Activated CD4-positive, alpha-beta T cell treated with anti-CD3 and anti-CD28 coated beads, Interleukin-2, amount 10 ng/mL, durations not matched to agents 24 days and 14 days (primary cell): Measurements from ENCODE around the gene DHRS1. TPM values are rescaled to one million over a fixed set of nuclear protein-coding genes. Genes with fewer than 3 reads are reported as not detected.
A peak's percentile ranks its signal among the peaks of the same experiment; 100 is the strongest.

Experiments
- DNase-seq: peaks from one replicate; pipeline ENCODE4 v3.0.0; 2022
- H3K27ac Mint-ChIP-seq: one replicate; pipeline ENCODE4 v1.8.0; 2022; ENCODE audit warnings: mild to moderate bottlenecking, mixed read lengths
- H3K27me3 Mint-ChIP-seq: one replicate; pipeline ENCODE4 v1.8.0; 2022; ENCODE audit warnings: mixed read lengths
- H3K36me3 Mint-ChIP-seq: one replicate; pipeline ENCODE4 v1.8.0; 2022; ENCODE audit warnings: low read depth, mild to moderate bottlenecking, mixed read lengths
- H3K4me1 Mint-ChIP-seq: one replicate; pipeline ENCODE4 v1.8.0; 2021; ENCODE audit warnings: mixed read lengths
- H3K4me3 Mint-ChIP-seq: one replicate; pipeline ENCODE4 v1.8.0; 2022; ENCODE audit warnings: mild to moderate bottlenecking, moderate library complexity, mixed read lengths
- H3K9me3 Mint-ChIP-seq: one replicate; pipeline ENCODE4 v1.8.0; 2021; ENCODE audit warnings: mixed read lengths
- intact Hi-C: fragments of 100-400 bp; cut with micrococcal nuclease; formaldehyde crosslinking; loops from one replicate; pipeline ENCODE4 v1.15.1; 2023
- total RNA-seq: library from RNA; stranded (reverse); gene quantifications from 2 replicates; pipeline ENCODE4 v1.2.3, GENCODE V29; 2022

The DHRS1 gene
- total RNA-seq, 1 donor from 2014 or later, result 10.1 TPM

- H3K27ac Mint-ChIP-seq, result no peak overlapping the region
- no peak overlapping the region for H3K4me3 Mint-ChIP-seq
- DNase-seq, result no peak
- H3K36me3 Mint-ChIP-seq, result peaks cover 7% of the 10 kb centered on the region
- peaks cover 9% of the 10 kb centered on the region for H3K27me3 Mint-ChIP-seq
- intact Hi-C loops, result no loop called here
- peaks cover 16% of the 10 kb centered on the region for H3K4me1 Mint-ChIP-seq
- H3K9me3 Mint-ChIP-seq, result no peaks in the 10 kb centered on the region
Observed at GRCh38 chr14:24321212-24321975, 21.8 kb upstream of the DHRS1 start.

GRCh38 chr14:24317141-24317928 is 17.8 kb upstream of the DHRS1 start:
- intact Hi-C loops, result no loop called here
- peak overlapping the region; percentile 61 for H3K27ac Mint-ChIP-seq

GRCh38 chr14:24316597-24316950 is 17.0 kb upstream of the DHRS1 start:
- no peak for DNase-seq
- Mint-ChIP-seq H3K36me3 (peaks cover 22% of the 10 kb centered on the region), H3K4me3 (no peak overlapping the region), H3K27me3 (peaks cover 6% of the 10 kb centered on the region), H3K4me1 (peaks cover 53% of the 10 kb centered on the region), H3K27ac (no peak overlapping the region), H3K9me3 (no peaks in the 10 kb centered on the region)
- intact Hi-C loops, result no loop called here

More at GRCh38 chr14:24317141-24317928, 17.8 kb upstream of the DHRS1 start:
- peaks cover 20% of the 10 kb centered on the region for H3K36me3 Mint-ChIP-seq
- H3K4me1 Mint-ChIP-seq, result peaks cover 47% of the 10 kb centered on the region
- peaks cover 7% of the 10 kb centered on the region for H3K27me3 Mint-ChIP-seq
- no peak overlapping the region for H3K4me3 Mint-ChIP-seq
- H3K9me3 Mint-ChIP-seq, result no peaks in the 10 kb centered on the region
- DNase-seq, result no peak

- peaks cover 6% of the 10 kb centered on the region for H3K27me3 Mint-ChIP-seq
- H3K27ac Mint-ChIP-seq, result no peak overlapping the region
- H3K4me3 Mint-ChIP-seq, result no peak overlapping the region
- intact Hi-C loops, result no loop called here
- peaks cover 22% of the 10 kb centered on the region for H3K36me3 Mint-ChIP-seq
- DNase-seq, result no peak
- H3K4me1 Mint-ChIP-seq, result peaks cover 53% of the 10 kb centered on the region
- H3K9me3 Mint-ChIP-seq, result no peaks in the 10 kb centered on the region
Observed at GRCh38 chr14:24315807-24316596, 16.4 kb upstream of the DHRS1 start.

- peaks cover 55% of the 10 kb centered on the region for H3K4me1 Mint-ChIP-seq
- intact Hi-C loops, result no loop called here
- H3K27me3 Mint-ChIP-seq, result peaks cover 6% of the 10 kb centered on the region
- H3K9me3 Mint-ChIP-seq, result no peaks in the 10 kb centered on the region
- no peak for DNase-seq
- H3K36me3 Mint-ChIP-seq, result peaks cover 22% of the 10 kb centered on the region
- H3K27ac Mint-ChIP-seq, result peak overlapping the region; percentile 65
- peak overlapping the region; percentile 86 for H3K4me3 Mint-ChIP-seq
Observed at GRCh38 chr14:24315243-24315806, 15.7 kb upstream of the DHRS1 start.

GRCh38 chr14:24314377-24315193 is 15.0 kb upstream of the DHRS1 start:
- intact Hi-C loops, result no loop called here
- Mint-ChIP-seq H3K4me1 (peaks cover 62% of the 10 kb centered on the region), H3K9me3 (no peaks in the 10 kb centered on the region), H3K27ac (peak overlapping the region; percentile 81), H3K36me3 (peaks cover 28% of the 10 kb centered on the region), H3K4me3 (peak overlapping the region; percentile 86), H3K27me3 (peaks cover 2% of the 10 kb centered on the region)
- DNase-seq, result no peak

- no peaks in the 10 kb centered on the region for H3K9me3 Mint-ChIP-seq
- peaks cover 69% of the 10 kb centered on the region for H3K4me1 Mint-ChIP-seq
- H3K4me3 Mint-ChIP-seq, result peak overlapping the region; percentile 86
- peak overlapping the region; percentile 81 for H3K27ac Mint-ChIP-seq
- intact Hi-C loops, result no loop called here
- peaks cover 34% of the 10 kb centered on the region for H3K36me3 Mint-ChIP-seq
- no peak for DNase-seq
- H3K27me3 Mint-ChIP-seq, result no peaks in the 10 kb centered on the region
Observed at GRCh38 chr14:24313913-24314312, 14.3 kb upstream of the DHRS1 start.

GRCh38 chr14:24312736-24313507 is 13.3 kb upstream of the DHRS1 start:
- H3K27me3 Mint-ChIP-seq, result no peaks in the 10 kb centered on the region
- H3K9me3 Mint-ChIP-seq, result no peaks in the 10 kb centered on the region
- H3K36me3 Mint-ChIP-seq, result peaks cover 39% of the 10 kb centered on the region
- peak overlapping the region; percentile 81 for H3K27ac Mint-ChIP-seq
- intact Hi-C loops, result no loop called here
- peak; percentile 86 for DNase-seq
- H3K4me3 Mint-ChIP-seq, result peak overlapping the region; percentile 86
- peaks cover 74% of the 10 kb centered on the region for H3K4me1 Mint-ChIP-seq

GRCh38 chr14:24311837-24312615 is 12.4 kb upstream of the DHRS1 start:
- intact Hi-C loops, result loop anchor here (2.0 kb wide), 2 partner anchors 21 to 131 kb away; partner anchors contain the start of gene SDR39U1
- Mint-ChIP-seq H3K4me1 (peaks cover 72% of the 10 kb centered on the region), H3K36me3 (peaks cover 41% of the 10 kb centered on the region), H3K9me3 (no peaks in the 10 kb centered on the region), H3K27me3 (no peaks in the 10 kb centered on the region), H3K4me3 (peak overlapping the region; percentile 86), H3K27ac (peak overlapping the region; percentile 81)
- peak; percentile 64 for DNase-seq

- no peaks in the 10 kb centered on the region for H3K27me3 Mint-ChIP-seq
- peaks cover 68% of the 10 kb centered on the region for H3K4me1 Mint-ChIP-seq
- peaks cover 49% of the 10 kb centered on the region for H3K36me3 Mint-ChIP-seq
- peak; percentile 89 for DNase-seq
- intact Hi-C loops, result loop anchor here (2.0 kb wide), 2 partner anchors 22 to 132 kb away; partner anchors contain the start of gene SDR39U1
- peak within 1 kb of the TSS; percentile 86 for H3K4me3 Mint-ChIP-seq
- no peaks in the 10 kb centered on the region for H3K9me3 Mint-ChIP-seq
- H3K27ac Mint-ChIP-seq, result peak within 1 kb of the TSS; percentile 91
Observed at GRCh38 chr14:24310646-24311604, 11.3 kb upstream of the DHRS1 start, which contains the start of gene LTB4R. Gene LTB4R, plus strand, starts transcription at chr14:24311502. Its CDS starts 4,150 bp downstream, at chr14:24315652.

- H3K27ac Mint-ChIP-seq, result peak overlapping the region; percentile 91
- intact Hi-C loops, result loop anchor here (2.0 kb wide), 2 partner anchors 23 to 133 kb away; partner anchors contain the start of gene SDR39U1
Observed at GRCh38 chr14:24310265-24310645, 10.7 kb upstream of the DHRS1 start.

More at GRCh38 chr14:24310265-24310645, 10.7 kb upstream of the DHRS1 start:
- H3K27me3 Mint-ChIP-seq, result no peaks in the 10 kb centered on the region
- H3K4me3 Mint-ChIP-seq, result peak overlapping the region; percentile 86
- no peak for DNase-seq
- peaks cover 53% of the 10 kb centered on the region for H3K36me3 Mint-ChIP-seq
- H3K9me3 Mint-ChIP-seq, result no peaks in the 10 kb centered on the region
- peaks cover 62% of the 10 kb centered on the region for H3K4me1 Mint-ChIP-seq
